Ramos (cell line): ENCODE data around the gene DOC2B.
"Not testable (repeated sequence)": the region's sequence is repeated elsewhere in the genome, so short reads cannot be mapped to it uniquely, and the experiment has no call there.

ENCODE experiments used
- in situ Hi-C: fragments of 300-500 bp; cut with MboI; formaldehyde crosslinking; loops from one replicate; pipeline ENCODE4 v1.14.3; 2022; ENCODE audit warnings: low sequenced_read_pairs; ENCODE audit not compliant: unreplicated experiment

The DOC2B gene

GRCh38 chr17:170130-170670, 11.2 kb downstream of the DOC2B start:
- in situ Hi-C loops = no loop called here

GRCh38 chr17:168614-169013, 12.8 kb downstream of the DOC2B start:
- in situ Hi-C loops = not testable (repeated sequence)

- in situ Hi-C loops = no loop called here
Observed at GRCh38 chr17:165939-166338, 15.5 kb downstream of the DOC2B start.

GRCh38 chr17:164303-165235, 16.9 kb downstream of the DOC2B start:
- in situ Hi-C loops = no loop called here

GRCh38 chr17:163514-164098, 17.8 kb downstream of the DOC2B start:
- in situ Hi-C loops = no loop called here

GRCh38 chr17:162689-163088, 18.8 kb downstream of the DOC2B start:
- in situ Hi-C loops = no loop called here

GRCh38 chr17:161481-161880, 20.0 kb downstream of the DOC2B start:
- in situ Hi-C loops = no loop called here

- in situ Hi-C loops = no loop called here
Observed at GRCh38 chr17:160336-160735, 21.1 kb downstream of the DOC2B start.

GRCh38 chr17:159609-160008, 21.8 kb downstream of the DOC2B start:
- in situ Hi-C loops = no loop called here

- in situ Hi-C loops = no loop called here
Observed at GRCh38 chr17:158379-158778, 23.1 kb downstream of the DOC2B start.

GRCh38 chr17:157901-158300, 23.5 kb downstream of the DOC2B start:
- in situ Hi-C loops = no loop called here

- in situ Hi-C loops = no loop called here
Observed at GRCh38 chr17:156946-157345, 24.5 kb downstream of the DOC2B start.

GRCh38 chr17:156094-156621, 25.3 kb downstream of the DOC2B start:
- in situ Hi-C loops = no loop called here

GRCh38 chr17:155576-155975, 25.9 kb downstream of the DOC2B start:
- in situ Hi-C loops = no loop called here

GRCh38 chr17:153851-154250, 27.6 kb downstream of the DOC2B start:
- in situ Hi-C loops = no loop called here

- in situ Hi-C loops = no loop called here
Observed at GRCh38 chr17:152860-153420, 28.5 kb downstream of the DOC2B start.

- in situ Hi-C loops = no loop called here
Observed at GRCh38 chr17:151886-152859, 29.3 kb downstream of the DOC2B start.

- in situ Hi-C loops = no loop called here
Observed at GRCh38 chr17:151004-151403, 30.4 kb downstream of the DOC2B start.

- in situ Hi-C loops = no loop called here
Observed at GRCh38 chr17:149897-150584, 31.4 kb downstream of the DOC2B start.
